Measurements from ENCODE around the gene ARPC1A.
"Not testable (repeated sequence)": the region's sequence is repeated elsewhere in the genome, so short reads cannot be mapped to it uniquely, and the experiment has no call there.

Gene ARPC1A

GRCh38 chr7:99310004-99310403 is 15.7 kb upstream of the ARPC1A start:
- DNase-seq (ENCODE audit: low read depth), result no peak
- TF ChIP-seq, protein P1, sequence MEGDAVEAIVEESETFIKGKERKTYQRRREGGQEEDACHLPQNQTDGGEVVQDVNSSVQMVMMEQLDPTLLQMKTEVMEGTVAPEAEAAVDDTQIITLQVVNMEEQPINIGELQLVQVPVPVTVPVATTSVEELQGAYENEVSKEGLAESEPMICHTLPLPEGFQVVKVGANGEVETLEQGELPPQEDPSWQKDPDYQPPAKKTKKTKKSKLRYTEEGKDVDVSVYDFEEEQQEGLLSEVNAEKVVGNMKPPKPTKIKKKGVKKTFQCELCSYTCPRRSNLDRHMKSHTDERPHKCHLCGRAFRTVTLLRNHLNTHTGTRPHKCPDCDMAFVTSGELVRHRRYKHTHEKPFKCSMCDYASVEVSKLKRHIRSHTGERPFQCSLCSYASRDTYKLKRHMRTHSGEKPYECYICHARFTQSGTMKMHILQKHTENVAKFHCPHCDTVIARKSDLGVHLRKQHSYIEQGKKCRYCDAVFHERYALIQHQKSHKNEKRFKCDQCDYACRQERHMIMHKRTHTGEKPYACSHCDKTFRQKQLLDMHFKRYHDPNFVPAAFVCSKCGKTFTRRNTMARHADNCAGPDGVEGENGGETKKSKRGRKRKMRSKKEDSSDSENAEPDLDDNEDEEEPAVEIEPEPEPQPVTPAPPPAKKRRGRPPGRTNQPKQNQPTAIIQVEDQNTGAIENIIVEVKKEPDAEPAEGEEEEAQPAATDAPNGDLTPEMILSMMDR (conservative IDR thresholded peaks at IDR 0.05; ENCODE audit: low read length), result no peak
- H3K4me3 ChIP-seq (ENCODE audit: low read length), result no peak overlapping the region

DNA sequence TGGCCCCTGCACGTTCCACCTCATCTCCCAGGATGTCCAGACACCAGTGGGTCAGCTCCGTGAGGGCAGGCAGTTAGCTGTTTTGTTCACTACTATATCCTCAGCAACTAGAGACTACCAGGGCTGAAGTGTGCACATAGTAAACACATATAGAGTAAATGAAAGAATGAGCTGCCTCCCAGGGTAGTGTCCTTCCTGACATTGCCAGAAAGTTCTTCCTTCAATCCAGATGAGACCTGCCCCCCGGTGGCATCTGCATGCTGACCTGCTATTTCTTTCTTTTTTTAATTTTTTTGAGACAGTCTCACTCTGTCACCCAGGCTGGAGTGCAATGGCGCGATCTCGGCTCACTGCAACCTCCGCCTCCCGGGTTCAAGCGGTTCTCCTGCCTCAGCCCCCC is 14.0 kb upstream of the ARPC1A start:
- H3K4me3 ChIP-seq (ENCODE audit: low read length), result no peak overlapping the region
- TF ChIP-seq, protein P1 (conservative IDR thresholded peaks at IDR 0.05; ENCODE audit: low read length), result no peak
- no peak for DNase-seq (ENCODE audit: low read depth)

GRCh38 chr7:99312316-99313203 is 13.1 kb upstream of the ARPC1A start:
- no peak overlapping the region for H3K4me3 ChIP-seq (ENCODE audit: low read length)
- TF ChIP-seq, protein P1 (conservative IDR thresholded peaks at IDR 0.05; ENCODE audit: low read length), result peak; percentile 95
- peak; percentile 51 for DNase-seq (ENCODE audit: low read depth)

GRCh38 chr7:99313204-99313573 is 12.5 kb upstream of the ARPC1A start:
- H3K4me3 ChIP-seq (ENCODE audit: low read length), result no peak overlapping the region
- TF ChIP-seq, protein P1 (conservative IDR thresholded peaks at IDR 0.05; ENCODE audit: low read length), result no peak
- no peak for DNase-seq (ENCODE audit: low read depth)

GRCh38 chr7:99314504-99314903 is 11.2 kb upstream of the ARPC1A start:
- H3K4me3 ChIP-seq (ENCODE audit: low read length), result no peak overlapping the region
- TF ChIP-seq, protein P1 (conservative IDR thresholded peaks at IDR 0.05; ENCODE audit: low read length), result no peak
- DNase-seq (ENCODE audit: low read depth), result no peak

- no peak for DNase-seq (ENCODE audit: low read depth)
These were observed 5.3 kb upstream of the ARPC1A start for GRCh38 chr7:99320371-99320770.

DNA sequence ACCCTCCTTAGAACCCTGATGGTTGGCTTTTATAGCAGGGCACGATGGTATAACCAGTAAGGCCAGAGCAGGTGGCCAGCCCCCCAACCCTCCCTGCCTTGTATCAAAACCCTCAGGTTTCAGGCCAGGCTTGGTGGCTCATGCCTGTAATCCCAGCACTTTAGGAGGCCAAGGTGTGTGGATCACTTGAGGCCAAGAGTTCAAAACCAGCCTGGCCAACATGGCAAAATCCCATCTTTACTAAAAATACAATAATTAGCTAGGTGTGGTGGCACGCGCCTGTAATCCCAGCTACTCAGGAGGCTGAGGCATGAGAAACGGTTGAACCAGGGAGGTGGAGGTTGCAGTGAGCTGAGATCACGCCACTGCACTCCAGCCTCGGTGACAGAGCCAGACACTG is 3.0 kb upstream of the ARPC1A start:
- not testable (repeated sequence) for H3K4me3 ChIP-seq (ENCODE audit: low read length); DNase-seq (ENCODE audit: low read depth)

More at GRCh38 chr7:99320371-99320770, 5.3 kb upstream of the ARPC1A start:
- no peak overlapping the region for H3K4me3 ChIP-seq (ENCODE audit: low read length)
- TF ChIP-seq, protein P1 (conservative IDR thresholded peaks at IDR 0.05; ENCODE audit: low read length), result no peak

Data from AG10803 (cell line).